Neural crest cell (in vitro differentiated cells): ENCODE results near the gene DPP7. TPM values are rescaled to one million over a fixed set of nuclear protein-coding genes. Genes with fewer than 3 reads are reported as not detected.

Experiments used
- DNase-seq: peaks from one replicate; pipeline ENCODE4 v3.0.0; 2021; ENCODE audit warnings: low read depth, mixed read lengths, low spot score
- H3K27ac Mint-ChIP-seq: one replicate; pipeline ENCODE4 v1.8.0; 2021; ENCODE audit warnings: mild to moderate bottlenecking, mixed read lengths; ENCODE audit not compliant: unreplicated experiment
- H3K27me3 Mint-ChIP-seq: 2 replicates; pipeline ENCODE4 v1.8.0; 2021; ENCODE audit warnings: low read depth, mild to moderate bottlenecking, mixed read lengths
- H3K36me3 Mint-ChIP-seq: 2 replicates; pipeline ENCODE4 v1.8.0; 2021; ENCODE audit warnings: low read depth, mild to moderate bottlenecking, mixed read lengths
- H3K4me1 Mint-ChIP-seq: 2 replicates; pipeline ENCODE4 v1.8.0; 2021; ENCODE audit warnings: mixed read lengths
- H3K4me3 Mint-ChIP-seq: one replicate; pipeline ENCODE4 v1.8.0; 2021; ENCODE audit warnings: mild to moderate bottlenecking, mixed read lengths
- H3K9me3 Mint-ChIP-seq: 2 replicates; pipeline ENCODE4 v1.8.0; 2021; ENCODE audit warnings: mixed read lengths
- total RNA-seq: library from RNA; stranded (reverse); gene quantifications from 2 replicates; pipeline ENCODE4 v1.2.1, GENCODE V29; 2021
- TF ChIP-seq, protein P1 (sequence below): fragments of 200-600 bp; sonication (generic); conservative IDR thresholded peaks from 2 replicates; pipeline ENCODE4 v1.5.0; 2021; ENCODE audit warnings: antibody characterized with exemption, mild to moderate bottlenecking

DPP7 gene
- total RNA-seq, 1 donor from 2014 or later = 46.5 TPM

GRCh38 chr9:137084526-137084925 is 30.0 kb downstream of the DPP7 start:
- TF ChIP-seq, protein P1, sequence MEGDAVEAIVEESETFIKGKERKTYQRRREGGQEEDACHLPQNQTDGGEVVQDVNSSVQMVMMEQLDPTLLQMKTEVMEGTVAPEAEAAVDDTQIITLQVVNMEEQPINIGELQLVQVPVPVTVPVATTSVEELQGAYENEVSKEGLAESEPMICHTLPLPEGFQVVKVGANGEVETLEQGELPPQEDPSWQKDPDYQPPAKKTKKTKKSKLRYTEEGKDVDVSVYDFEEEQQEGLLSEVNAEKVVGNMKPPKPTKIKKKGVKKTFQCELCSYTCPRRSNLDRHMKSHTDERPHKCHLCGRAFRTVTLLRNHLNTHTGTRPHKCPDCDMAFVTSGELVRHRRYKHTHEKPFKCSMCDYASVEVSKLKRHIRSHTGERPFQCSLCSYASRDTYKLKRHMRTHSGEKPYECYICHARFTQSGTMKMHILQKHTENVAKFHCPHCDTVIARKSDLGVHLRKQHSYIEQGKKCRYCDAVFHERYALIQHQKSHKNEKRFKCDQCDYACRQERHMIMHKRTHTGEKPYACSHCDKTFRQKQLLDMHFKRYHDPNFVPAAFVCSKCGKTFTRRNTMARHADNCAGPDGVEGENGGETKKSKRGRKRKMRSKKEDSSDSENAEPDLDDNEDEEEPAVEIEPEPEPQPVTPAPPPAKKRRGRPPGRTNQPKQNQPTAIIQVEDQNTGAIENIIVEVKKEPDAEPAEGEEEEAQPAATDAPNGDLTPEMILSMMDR = no peak
- peaks cover 23% of the 10 kb centered on the region for H3K4me1 Mint-ChIP-seq
- H3K4me3 Mint-ChIP-seq = no peak overlapping the region
- no peak overlapping the region for H3K27ac Mint-ChIP-seq
- DNase-seq = no peak
- H3K9me3 Mint-ChIP-seq = no peaks in the 10 kb centered on the region
- peaks cover 40% of the 10 kb centered on the region for H3K27me3 Mint-ChIP-seq
- H3K36me3 Mint-ChIP-seq = no peaks in the 10 kb centered on the region

- H3K9me3 Mint-ChIP-seq = no peaks in the 10 kb centered on the region
- peak overlapping the region; percentile 49 for H3K4me3 Mint-ChIP-seq
- no peak overlapping the region for H3K27ac Mint-ChIP-seq
- TF ChIP-seq, protein P1 = no peak
- no peak for DNase-seq
- peaks cover 50% of the 10 kb centered on the region for H3K27me3 Mint-ChIP-seq
- peaks cover 16% of the 10 kb centered on the region for H3K4me1 Mint-ChIP-seq
- H3K36me3 Mint-ChIP-seq = no peaks in the 10 kb centered on the region
These were observed 31.0 kb downstream of the DPP7 start for GRCh38 chr9:137083394-137084004.

- Mint-ChIP-seq H3K9me3 (no peaks in the 10 kb centered on the region), H3K4me3 (no peak overlapping the region), H3K4me1 (peaks cover 10% of the 10 kb centered on the region), H3K27me3 (peaks cover 56% of the 10 kb centered on the region), H3K27ac (no peak overlapping the region), H3K36me3 (no peaks in the 10 kb centered on the region)
- TF ChIP-seq, protein P1 = no peak
- DNase-seq = no peak
These were observed 31.6 kb downstream of the DPP7 start for GRCh38 chr9:137082925-137083290.

GRCh38 chr9:137082222-137082924 is 32.2 kb downstream of the DPP7 start:
- H3K9me3 Mint-ChIP-seq = no peaks in the 10 kb centered on the region

GRCh38 chr9:137080260-137081122 is 34.0 kb downstream of the DPP7 start:
- no peak overlapping the region for H3K27ac Mint-ChIP-seq
- no peaks in the 10 kb centered on the region for H3K9me3 Mint-ChIP-seq
- peaks cover under 1% of the 10 kb centered on the region for H3K4me1 Mint-ChIP-seq
- peak overlapping the region; percentile 42 for H3K4me3 Mint-ChIP-seq
- DNase-seq = no peak
- TF ChIP-seq, protein P1 = no peak
- no peaks in the 10 kb centered on the region for H3K36me3 Mint-ChIP-seq
- H3K27me3 Mint-ChIP-seq = peaks cover 69% of the 10 kb centered on the region

More at GRCh38 chr9:137082222-137082924, 32.2 kb downstream of the DPP7 start:
- DNase-seq = no peak
- Mint-ChIP-seq H3K4me1 (peaks cover 5% of the 10 kb centered on the region), H3K4me3 (no peak overlapping the region), H3K27me3 (peaks cover 58% of the 10 kb centered on the region), H3K36me3 (no peaks in the 10 kb centered on the region), H3K27ac (no peak overlapping the region)
- TF ChIP-seq, protein P1 = no peak
